Fibroblast of villous mesenchyme (primary cell): ENCODE results near the gene TIPIN. TPM values are rescaled to one million over a fixed set of nuclear protein-coding genes. Genes with fewer than 3 reads are reported as not detected.
"Not testable (repeated sequence)": the region's sequence is repeated elsewhere in the genome, so short reads cannot be mapped to it uniquely, and the experiment has no call there.

Experiments used
- DNase-seq: peaks from one replicate; pipeline ENCODE4 v3.0.0-alpha.2; 2010; ENCODE audit warnings: low read depth
- H3K4me3 ChIP-seq: 2 replicates; pipeline ENCODE4 v1.5.1; 2011; ENCODE audit warnings: low read depth, mild to moderate bottlenecking, low read length
- CTCF ChIP-seq: IDR thresholded peaks from 2 replicates; pipeline ENCODE4 v1.5.1; 2012; ENCODE audit warnings: low read depth, mild to moderate bottlenecking, low read length; ENCODE audit not compliant: insufficient read depth
- total RNA-seq: library from RNA; depleted of rRNA; stranded (reverse); fragments of >200 nt; gene quantifications from 2 replicates; pipeline ENCODE4 v1.2.3, GENCODE V29; 2012

The TIPIN gene
- total RNA-seq, 1 donor: 13.8 TPM

- no peak overlapping the region for H3K4me3 ChIP-seq
- TF ChIP-seq CTCF: no peak
- no peak for DNase-seq
These were observed 44.9 kb upstream of the TIPIN start for GRCh38 chr15:66401130-66402021.

- no peak for DNase-seq
- no peak for TF ChIP-seq CTCF
These were observed 43.9 kb upstream of the TIPIN start for GRCh38 chr15:66400351-66400774.

GRCh38 chr15:66399276-66399675 lies 42.8 kb upstream of the TIPIN start:
- H3K4me3 ChIP-seq: no peak overlapping the region
- no peak for TF ChIP-seq CTCF
- DNase-seq: no peak

More at GRCh38 chr15:66400351-66400774, 43.9 kb upstream of the TIPIN start:
- H3K4me3 ChIP-seq: no peak overlapping the region

GRCh38 chr15:66394915-66395314 lies 38.4 kb upstream of the TIPIN start:
- no peak overlapping the region for H3K4me3 ChIP-seq
- no peak for DNase-seq
- no peak for TF ChIP-seq CTCF

GRCh38 chr15:66394472-66394871 lies 38.0 kb upstream of the TIPIN start:
- no peak for TF ChIP-seq CTCF
- no peak for DNase-seq
- no peak overlapping the region for H3K4me3 ChIP-seq

GRCh38 chr15:66393037-66393436 lies 36.6 kb upstream of the TIPIN start:
- not testable (repeated sequence) for DNase-seq, H3K4me3 ChIP-seq

- peak; percentile 15 for DNase-seq
- H3K4me3 ChIP-seq: no peak overlapping the region
- no peak for TF ChIP-seq CTCF
These were observed 34.2 kb upstream of the TIPIN start for GRCh38 chr15:66390678-66391077.
